ENCODE data around the gene PLA2G5.

Gene PLA2G5

GRCh38 chr1:20090641-20091040 is 20.6 kb downstream of the PLA2G5 start:
- DNase-seq (ENCODE audit: low spot score), result no peak

GRCh38 chr1:20093303-20093702 is 23.3 kb downstream of the PLA2G5 start:
- DNase-seq (ENCODE audit: low spot score), result no peak

DNA sequence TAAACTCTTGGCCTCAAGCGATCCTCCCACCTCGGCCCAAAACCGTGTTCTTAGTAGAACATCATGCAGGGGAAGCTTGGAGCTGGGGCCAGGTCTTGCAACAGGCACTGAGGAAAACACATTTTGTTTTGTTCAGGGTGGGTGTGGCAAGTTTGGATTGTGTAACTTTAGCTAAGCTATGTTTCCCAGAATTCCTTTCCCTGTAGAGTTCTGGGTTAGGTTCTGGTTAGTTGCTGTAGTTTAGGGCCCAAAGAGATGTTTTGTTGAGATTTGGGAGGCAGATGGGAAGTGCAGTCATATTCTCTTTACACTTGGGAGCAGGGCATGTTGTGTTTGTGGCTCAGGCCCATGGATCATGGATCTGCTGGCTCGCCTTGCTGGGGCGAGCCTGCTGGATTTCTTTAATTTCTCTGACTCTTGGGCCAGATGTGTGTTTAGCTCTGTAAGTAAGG is 24.0 kb downstream of the PLA2G5 start:
- DNase-seq (ENCODE audit: low spot score), result no peak

DNA sequence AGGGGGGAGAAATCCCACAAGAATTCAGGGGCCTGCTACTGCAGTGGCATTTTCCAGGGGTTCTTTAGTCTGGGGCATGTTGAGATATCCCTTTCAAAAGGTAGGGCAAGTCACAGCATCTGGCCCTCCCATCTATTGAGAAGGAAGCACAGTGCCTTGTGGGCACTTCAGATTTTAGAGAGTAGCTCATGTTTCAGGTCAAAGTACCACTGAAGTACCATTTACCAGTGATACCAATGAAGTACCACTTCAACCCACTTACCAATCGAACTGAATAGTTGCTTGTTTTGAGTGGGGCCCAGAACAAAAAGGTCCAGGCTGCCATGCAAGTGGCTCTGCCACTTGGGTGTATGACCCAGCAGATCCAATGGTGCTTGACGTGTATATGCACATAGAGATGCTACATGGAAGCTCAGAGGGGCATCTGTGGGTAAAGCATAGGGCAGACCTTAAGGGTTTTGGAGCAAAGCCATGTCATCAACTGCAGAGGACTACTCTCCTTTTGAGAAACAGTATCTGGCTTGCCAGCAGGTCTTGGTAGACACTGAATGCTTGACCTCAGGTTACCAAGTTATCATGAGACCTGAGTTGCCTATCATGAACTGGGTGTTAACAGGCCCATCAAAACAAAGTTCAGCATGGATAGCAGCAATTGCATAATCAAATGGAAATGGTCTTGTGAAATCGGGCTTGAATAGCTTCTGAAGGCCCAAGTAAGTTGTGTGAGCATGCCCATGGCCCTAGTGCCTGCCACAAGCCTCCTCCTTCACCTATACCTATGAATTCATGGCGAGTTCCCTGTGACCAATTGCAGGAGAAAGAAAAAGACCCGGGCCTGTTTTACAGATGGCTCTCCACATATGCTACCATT is 25.8 kb downstream of the PLA2G5 start:
- no peak for DNase-seq (ENCODE audit: low spot score)

DNA sequence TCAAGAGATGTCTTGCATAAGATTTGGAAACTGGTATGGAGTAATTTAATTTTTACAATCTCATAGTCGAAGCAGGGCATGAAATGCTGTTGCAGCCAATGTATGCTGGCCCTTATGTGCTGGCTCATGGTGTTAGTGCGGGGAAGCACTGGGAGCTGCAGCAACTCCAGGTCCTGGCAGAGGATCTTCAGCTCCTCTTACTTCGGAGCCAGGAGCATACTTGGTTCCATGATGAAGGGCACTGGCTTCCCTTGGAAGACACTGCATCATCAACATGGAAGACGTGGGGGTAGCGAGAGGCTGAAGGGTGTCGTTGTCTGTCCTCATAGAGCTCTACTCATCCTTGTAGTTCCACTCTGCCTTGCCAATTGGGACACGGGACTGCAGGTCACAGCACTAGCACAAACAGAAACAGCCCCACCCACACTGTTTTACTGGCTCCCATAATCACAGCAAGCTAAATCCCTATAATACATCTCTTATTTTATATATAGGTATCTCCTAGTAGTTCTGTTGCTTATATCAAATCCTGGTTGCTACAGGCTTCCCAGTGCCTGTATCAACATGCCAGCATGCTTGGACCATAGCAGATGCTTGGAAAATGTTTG is 26.9 kb downstream of the PLA2G5 start:
- DNase-seq (ENCODE audit: low spot score), result no peak

DNA sequence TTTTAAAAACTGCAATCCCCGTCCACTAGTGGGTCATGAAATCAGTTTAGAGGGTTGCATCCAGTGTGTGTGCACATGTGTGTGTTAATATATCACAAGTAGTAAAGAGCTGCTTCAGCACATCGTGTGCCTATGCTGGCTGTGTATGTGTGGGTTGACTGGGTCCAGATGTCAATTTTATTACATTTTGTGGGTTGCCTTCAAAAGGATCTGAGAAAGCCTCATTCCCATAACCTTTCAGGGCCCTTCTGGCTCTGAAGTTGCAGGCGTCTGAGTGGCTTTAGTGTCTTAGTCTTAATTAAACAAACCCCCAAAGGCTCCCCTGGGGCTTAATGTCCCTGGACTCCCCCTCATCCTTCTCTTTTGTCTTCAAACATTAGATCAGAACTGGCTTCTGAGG is 29.5 kb downstream of the PLA2G5 start:
- DNase-seq (ENCODE audit: low spot score), result no peak

- no peak for DNase-seq (ENCODE audit: low spot score)
Measured at GRCh38 chr1:20100632-20101355, 30.8 kb downstream of the PLA2G5 start.

DNA sequence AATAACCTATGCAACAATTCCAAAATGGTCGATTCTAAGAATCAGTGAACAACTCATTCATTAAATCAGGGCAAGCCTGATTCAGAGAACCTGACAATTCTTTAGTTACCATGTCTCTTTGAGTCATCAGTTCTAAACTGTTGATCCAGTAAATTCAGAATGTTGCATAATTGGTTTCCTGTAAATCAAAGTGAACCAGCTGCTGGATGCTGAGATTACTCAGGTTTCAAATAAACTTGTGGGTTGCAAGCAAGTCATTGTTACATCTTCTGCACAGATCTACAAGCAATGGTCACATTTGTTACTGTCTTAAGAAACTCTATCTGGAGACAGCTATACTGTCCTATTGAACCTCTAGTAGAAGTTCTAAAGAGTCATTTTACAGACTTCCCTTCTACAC is 32.9 kb downstream of the PLA2G5 start:
- no peak for DNase-seq (ENCODE audit: low spot score)

DNA sequence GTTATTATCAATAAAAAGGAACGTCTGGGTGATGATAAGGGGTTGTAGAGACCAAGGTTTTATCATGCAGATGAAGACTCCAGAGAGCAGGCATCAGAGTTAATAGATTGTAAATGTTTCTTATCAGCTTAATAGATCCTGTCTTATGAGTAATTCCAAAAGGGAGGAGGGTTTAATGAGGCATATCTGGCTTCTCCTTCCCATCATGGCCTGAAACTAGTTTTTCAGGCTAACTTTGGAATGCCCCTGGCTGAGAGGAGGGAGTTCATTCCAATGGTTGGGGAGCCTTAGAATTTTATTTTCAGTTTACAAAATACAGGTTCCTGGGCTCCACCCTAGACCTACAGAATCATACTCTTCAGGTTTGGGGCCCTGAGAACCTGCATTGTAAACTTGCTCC is 35.9 kb downstream of the PLA2G5 start:
- no peak for DNase-seq (ENCODE audit: low spot score)

DNA sequence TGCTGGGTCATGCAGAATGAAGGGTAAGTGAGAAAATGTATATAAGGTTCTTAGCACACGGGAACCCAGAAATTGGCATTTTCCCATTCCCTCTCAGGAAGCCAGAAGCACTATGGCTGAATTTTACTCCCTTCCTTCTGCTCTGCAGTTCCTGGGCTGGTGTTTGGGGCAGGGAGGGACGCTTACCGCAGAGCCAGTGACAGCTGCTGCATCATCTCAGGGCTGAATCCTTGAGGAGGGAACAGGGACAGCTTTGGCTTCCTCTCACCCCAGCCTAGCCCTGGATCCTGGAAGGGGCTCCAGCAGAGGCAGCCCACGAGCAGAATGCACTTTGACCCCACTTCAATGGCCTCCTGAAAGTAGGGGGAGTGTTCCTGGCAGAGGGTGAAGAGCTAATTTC is 37.4 kb downstream of the PLA2G5 start:
- no peak for DNase-seq (ENCODE audit: low spot score)

GRCh38 chr1:20107796-20108195 is 37.8 kb downstream of the PLA2G5 start:
- no peak for DNase-seq (ENCODE audit: low spot score)

GRCh38 chr1:20108366-20109123 is 38.6 kb downstream of the PLA2G5 start:
- no peak for DNase-seq (ENCODE audit: low spot score)

DNA sequence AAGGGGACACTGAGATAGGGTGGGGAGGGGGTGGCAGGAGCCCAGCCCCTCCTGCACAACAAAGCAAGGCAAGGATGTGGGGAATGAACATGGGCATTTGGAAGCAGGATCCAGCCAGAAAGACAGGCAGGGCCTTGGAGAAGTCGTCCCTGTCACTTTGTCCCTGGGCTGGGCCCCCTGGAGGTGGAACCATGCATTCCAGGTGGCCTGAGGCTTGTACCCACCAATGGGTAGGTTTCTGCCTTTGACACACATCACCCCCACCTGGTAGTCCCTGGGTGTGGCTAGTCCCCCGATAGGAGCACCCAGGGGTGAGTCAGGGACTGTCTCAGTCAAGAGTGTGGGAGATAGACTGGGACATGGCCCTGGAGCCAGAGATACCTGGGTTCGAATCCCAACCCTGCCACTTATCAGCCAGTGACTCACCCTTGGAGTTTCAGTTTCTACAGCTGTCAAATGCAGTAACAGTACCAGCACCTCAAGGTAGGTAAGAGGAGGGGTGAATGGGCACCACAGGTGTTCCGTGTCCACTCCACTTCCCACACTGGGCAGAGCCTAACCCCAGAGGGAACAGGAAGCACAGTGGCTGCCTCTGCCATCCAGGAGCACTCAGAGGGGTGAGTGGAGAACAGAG is 39.3 kb downstream of the PLA2G5 start:
- DNase-seq (ENCODE audit: low spot score), result no peak

DNA sequence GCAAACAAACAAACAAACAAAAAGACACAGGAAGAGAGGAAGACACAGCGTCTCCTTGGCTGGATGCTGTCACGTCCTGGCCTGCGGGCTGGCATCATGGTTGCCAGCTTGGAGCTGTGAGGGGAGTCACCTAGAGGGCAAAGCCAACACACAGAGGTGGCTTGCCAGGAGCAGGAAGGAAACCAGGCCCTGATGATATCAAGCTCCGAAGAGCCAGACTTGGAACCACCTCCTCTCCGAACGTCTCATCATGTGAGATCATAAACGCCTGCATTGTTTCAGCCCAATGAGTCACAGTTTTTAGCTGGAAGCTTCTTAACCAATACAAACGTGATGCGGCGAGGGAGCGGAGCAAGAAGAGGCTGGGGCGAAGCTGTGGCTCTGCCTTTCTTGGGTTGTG is 40.7 kb downstream of the PLA2G5 start:
- no peak for DNase-seq (ENCODE audit: low spot score)

GRCh38 chr1:20111452-20111851 is 41.5 kb downstream of the PLA2G5 start:
- no peak for DNase-seq (ENCODE audit: low spot score)

DNA sequence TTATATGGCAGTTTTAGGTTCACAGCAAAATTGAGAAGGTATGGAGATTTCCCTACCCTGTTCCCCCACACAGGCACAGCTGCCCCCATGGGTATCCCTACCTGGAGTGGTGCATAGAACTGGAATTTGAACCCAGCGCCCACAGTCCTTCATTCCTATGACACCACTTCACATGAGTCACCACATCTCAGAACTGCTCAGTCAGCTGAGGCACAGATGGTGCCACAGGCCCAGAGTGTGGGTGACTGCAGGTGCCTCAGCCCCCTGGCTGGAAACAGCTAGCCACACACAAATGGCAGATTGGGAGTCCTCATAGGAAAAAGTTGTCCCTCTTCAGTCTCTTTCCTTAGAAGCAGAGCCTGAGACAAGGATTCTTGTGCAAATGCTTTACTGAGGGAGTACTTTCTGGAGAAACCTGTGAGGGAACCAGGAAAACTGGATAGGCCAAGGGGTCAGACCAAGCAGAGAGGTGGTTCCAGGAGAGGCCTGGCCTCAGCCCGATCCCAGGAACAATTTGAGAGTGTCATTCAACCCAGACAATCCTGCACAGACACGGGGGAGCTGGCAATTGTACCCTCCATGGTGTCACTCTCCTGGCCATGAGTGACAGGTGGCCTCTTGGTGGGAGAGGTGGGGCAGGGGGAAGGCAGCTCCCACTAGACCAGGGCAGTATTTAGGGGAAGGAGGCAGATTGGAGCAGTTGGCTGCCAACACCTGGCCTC is 42.4 kb downstream of the PLA2G5 start:
- DNase-seq (ENCODE audit: low spot score), result no peak

- no peak for DNase-seq (ENCODE audit: low spot score)
Measured at GRCh38 chr1:20114021-20114648, 44.1 kb downstream of the PLA2G5 start.

DNA sequence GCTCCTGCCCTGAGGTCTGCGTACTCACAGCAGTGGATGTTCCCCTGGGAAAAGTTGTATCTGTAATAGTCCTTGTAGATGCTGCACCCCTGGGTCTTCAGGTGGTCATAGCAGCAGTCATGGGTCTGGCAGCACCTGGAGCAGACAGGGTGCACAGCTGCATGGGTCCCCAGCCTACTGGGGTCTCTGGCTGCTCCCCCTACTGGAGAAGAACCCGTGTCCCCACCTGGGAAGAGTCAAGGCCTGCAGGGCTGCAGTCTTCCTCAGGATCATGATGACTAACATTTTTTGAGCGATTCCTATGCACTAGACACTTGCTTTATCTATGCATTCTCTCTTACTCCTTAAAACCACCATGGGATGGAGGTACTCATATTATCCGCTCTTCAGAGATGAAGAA is 45.5 kb downstream of the PLA2G5 start:
- no peak for DNase-seq (ENCODE audit: low spot score)

DNA sequence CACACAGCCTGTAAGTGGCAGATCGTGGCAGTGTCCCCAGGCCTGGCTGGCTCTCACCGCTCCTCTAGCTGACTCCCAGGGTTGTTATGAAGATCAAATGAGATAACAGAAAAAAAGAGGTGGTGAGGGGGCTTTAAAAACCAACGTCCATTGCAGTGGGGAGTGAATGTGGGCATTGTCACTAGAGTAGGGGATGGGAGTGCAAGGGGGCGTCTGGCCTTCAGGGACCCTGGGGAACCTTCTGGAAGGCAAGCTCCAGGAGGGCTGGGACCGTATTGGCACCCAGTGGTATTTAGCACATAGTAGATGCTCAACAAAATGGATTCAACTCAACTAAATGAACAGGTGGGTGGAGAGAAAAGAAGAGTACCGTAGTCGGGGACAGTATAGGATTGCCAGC is 45.9 kb downstream of the PLA2G5 start:
- no peak for DNase-seq (ENCODE audit: low spot score)

DNA sequence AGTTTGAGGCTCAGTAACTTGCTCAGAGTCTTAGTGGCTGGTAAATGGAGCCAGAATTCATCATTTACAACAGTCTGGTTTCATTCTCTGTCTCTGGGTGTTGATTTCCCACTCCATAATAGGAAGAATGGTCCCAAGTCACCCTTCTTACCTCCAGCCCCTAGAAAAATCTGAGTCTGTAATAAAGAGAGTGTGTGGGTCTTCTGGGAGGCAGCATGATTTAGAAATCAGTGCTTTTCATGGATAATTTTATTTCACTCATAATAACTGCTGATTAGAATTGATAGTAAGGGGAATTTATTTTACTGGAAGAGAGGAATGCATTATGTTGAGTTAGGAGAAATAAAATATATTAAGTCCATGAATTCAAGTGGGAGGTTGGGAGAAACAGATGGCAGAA is 47.2 kb downstream of the PLA2G5 start:
- no peak for DNase-seq (ENCODE audit: low spot score)

DNA sequence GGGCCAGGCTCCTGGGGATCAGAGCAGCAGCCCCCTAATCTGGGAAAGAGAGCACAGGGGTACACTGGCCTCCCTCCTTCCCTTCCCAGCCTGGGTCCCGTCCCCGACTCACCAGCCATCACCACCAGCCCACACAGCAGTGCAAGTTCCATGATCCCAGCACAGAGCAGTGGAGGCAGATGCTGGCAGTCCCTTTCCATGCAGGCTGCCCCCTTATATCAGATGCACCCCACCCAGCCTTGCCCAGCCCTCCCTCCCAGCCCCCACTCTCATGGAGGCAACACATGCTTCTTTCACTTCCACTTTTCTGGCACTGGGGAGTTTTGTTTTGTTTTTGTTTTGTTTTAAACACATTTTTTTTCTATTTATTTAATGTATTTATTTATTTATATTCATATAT is 49.4 kb downstream of the PLA2G5 start, which contains the start of gene PLA2G2D:
Gene PLA2G2D, minus strand, starts transcription at position 190 of the 400 bp plus-strand sequence. Its CDS starts 38 bp downstream, at position 152.
- no peak for DNase-seq (ENCODE audit: low spot score)

Measured in hematopoietic multipotent progenitor cell treated with erythropoietin and hydrocortisone succinate and interleukin-3 and kit ligand, for 17 days (in vitro differentiated cells).